Stimulated activated CD4-positive, alpha-beta T cell treated with anti-CD3 and anti-CD28 coated beads, Interleukin-1b, Interleukin-23, amount 100 ng/mL, for 4 hours (primary cell): ENCODE data around the gene APLP1.
"Not testable (repeated sequence)": the region's sequence is repeated elsewhere in the genome, so short reads cannot be mapped to it uniquely, and the experiment has no call there.

Source experiments
- DNase-seq, 2 donors: peaks; one replicate each; pipeline ENCODE4 v3.0.0-alpha.2; 2020; ENCODE audit warnings: low read depth in 2 of 2

APLP1 gene

GRCh38 chr19:35904311-35905068 is 36.1 kb downstream of the APLP1 start:
- no peak for DNase-seq

- no peak for DNase-seq
Observed at GRCh38 chr19:35905178-35905727, 36.9 kb downstream of the APLP1 start.

- no peak for DNase-seq
Observed at GRCh38 chr19:35907377-35907745, 39.0 kb downstream of the APLP1 start.

GRCh38 chr19:35908010-35908441 is 39.7 kb downstream of the APLP1 start, which contains the start of gene TYROBP:
Gene TYROBP, minus strand, starts transcription at chr19:35908295. Its CDS starts 67 bp downstream, at chr19:35908228.
- DNase-seq: no peak

- no peak for DNase-seq
Observed at GRCh38 chr19:35908973-35909683, 40.8 kb downstream of the APLP1 start.

- DNase-seq: no peak
Observed at GRCh38 chr19:35909684-35910035, 41.3 kb downstream of the APLP1 start.

- DNase-seq: not testable (repeated sequence)
Observed at GRCh38 chr19:35910355-35910754, 42.0 kb downstream of the APLP1 start.

GRCh38 chr19:35911173-35911572 is 42.8 kb downstream of the APLP1 start:
- DNase-seq: no peak

- no peak for DNase-seq
Observed at GRCh38 chr19:35911790-35912189, 43.4 kb downstream of the APLP1 start.

GRCh38 chr19:35913589-35913988 is 45.2 kb downstream of the APLP1 start:
- no peak for DNase-seq

- DNase-seq: no peak
Observed at GRCh38 chr19:35915443-35915842, 47.1 kb downstream of the APLP1 start.

GRCh38 chr19:35919306-35919705 is 50.9 kb downstream of the APLP1 start:
- DNase-seq: no peak

- DNase-seq: no peak
Observed at GRCh38 chr19:35921012-35921411, 52.6 kb downstream of the APLP1 start.

- no peak for DNase-seq
Observed at GRCh38 chr19:35925501-35925900, 57.1 kb downstream of the APLP1 start.

GRCh38 chr19:35928507-35928906 is 60.1 kb downstream of the APLP1 start:
- DNase-seq: no peak
